HFF-Myc (cell line): ENCODE results near the gene TNNT3.

ENCODE experiments used
- DNase-seq: peaks from one replicate; pipeline ENCODE4 v3.0.0-alpha.2; 2011; ENCODE audit warnings: low read depth; ENCODE audit errors: extremely low read depth
- H3K4me3 ChIP-seq: replicated peaks from 2 replicates; pipeline ENCODE4 v1.5.1; 2011; ENCODE audit warnings: low read depth, mild to moderate bottlenecking, control low read depth, low read length
- CTCF ChIP-seq: IDR thresholded peaks from 2 replicates; pipeline ENCODE4 v1.5.1; 2012; ENCODE audit warnings: mild to moderate bottlenecking, low read depth, low read length, control low read depth; ENCODE audit errors: missing control alignments

Gene TNNT3

DNA sequence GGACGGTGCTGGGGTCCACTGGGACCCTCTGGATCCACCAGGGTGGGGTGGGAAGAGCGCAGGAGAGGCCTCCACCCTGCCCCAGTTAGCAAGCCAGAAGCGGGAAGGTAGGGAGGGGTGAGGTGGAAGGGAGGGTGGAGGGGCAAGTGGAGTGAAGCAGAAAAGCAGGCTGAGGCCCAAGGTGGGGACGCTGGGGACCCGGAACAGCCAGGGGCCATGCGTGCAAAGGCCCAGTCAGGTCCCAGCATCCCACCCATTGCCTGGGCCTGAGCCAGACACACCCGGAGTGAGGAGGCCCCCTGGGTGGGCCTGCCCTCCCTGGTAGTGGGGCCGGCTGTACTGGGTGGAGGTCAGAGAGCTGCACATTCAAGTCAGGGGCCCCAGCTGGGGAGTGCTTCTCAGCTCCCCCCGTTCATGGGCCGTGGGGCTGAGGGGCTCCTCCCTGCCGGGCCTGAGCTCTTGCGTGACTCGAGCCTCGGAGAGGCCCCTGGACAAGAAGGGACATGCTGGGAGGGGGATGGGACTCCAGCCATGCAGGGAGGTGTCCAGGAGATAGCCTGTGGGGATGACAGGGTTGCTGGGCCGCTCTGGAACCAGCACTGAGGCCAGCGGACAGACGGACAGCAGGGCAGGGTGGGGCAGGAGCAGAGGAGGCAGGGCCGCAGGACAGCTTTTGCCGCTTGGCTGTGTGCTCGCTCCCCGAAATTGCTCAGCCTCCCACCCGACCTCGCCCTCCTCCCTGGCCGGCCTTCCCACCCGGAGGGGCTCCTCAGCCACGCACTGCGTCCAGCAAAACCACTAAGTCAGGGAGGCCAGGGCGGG is 7.7 kb downstream of the TNNT3 start:
- DNase-seq, result no peak
- no peak for TF ChIP-seq CTCF
- no peak overlapping the region for H3K4me3 ChIP-seq

DNA sequence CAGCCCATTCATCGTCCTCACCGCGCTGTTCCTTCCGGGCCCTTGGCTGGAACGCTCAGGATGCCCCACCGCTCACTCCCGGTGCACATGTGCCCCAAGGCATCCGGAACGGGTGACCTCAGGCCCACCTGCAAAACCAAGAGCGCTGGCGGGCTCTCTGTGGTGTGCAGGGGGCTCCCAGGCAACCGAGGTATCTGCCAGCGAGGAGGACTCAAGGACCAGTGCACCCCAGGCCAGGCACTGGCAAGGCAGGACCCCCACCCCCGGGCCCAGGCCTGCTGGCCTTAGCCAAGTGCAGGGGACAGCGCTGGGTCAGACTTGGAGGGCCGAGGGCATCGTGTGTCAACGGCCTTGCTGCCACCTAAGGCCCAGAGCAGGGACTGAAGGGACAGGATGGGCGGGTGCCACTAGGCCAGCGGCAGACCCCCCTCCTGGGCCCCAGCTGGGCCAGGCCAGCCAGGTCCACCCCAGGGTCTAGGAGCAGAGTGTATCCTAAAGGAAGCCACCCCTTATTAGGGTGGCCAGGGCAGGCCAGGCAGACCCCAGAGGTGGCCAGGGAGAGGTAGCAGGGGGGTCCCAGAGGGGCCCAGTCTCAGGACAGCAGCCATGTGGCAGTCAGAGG is 8.5 kb downstream of the TNNT3 start:
- H3K4me3 ChIP-seq, result no peak overlapping the region
- no peak for DNase-seq
- no peak for TF ChIP-seq CTCF

- no peak for TF ChIP-seq CTCF
- no peak for DNase-seq
- no peak overlapping the region for H3K4me3 ChIP-seq
Observed at GRCh38 chr11:1928470-1928890, 9.0 kb downstream of the TNNT3 start.

- no peak for TF ChIP-seq CTCF
- no peak overlapping the region for H3K4me3 ChIP-seq
- no peak for DNase-seq
Observed at GRCh38 chr11:1928891-1929541, 9.5 kb downstream of the TNNT3 start.

DNA sequence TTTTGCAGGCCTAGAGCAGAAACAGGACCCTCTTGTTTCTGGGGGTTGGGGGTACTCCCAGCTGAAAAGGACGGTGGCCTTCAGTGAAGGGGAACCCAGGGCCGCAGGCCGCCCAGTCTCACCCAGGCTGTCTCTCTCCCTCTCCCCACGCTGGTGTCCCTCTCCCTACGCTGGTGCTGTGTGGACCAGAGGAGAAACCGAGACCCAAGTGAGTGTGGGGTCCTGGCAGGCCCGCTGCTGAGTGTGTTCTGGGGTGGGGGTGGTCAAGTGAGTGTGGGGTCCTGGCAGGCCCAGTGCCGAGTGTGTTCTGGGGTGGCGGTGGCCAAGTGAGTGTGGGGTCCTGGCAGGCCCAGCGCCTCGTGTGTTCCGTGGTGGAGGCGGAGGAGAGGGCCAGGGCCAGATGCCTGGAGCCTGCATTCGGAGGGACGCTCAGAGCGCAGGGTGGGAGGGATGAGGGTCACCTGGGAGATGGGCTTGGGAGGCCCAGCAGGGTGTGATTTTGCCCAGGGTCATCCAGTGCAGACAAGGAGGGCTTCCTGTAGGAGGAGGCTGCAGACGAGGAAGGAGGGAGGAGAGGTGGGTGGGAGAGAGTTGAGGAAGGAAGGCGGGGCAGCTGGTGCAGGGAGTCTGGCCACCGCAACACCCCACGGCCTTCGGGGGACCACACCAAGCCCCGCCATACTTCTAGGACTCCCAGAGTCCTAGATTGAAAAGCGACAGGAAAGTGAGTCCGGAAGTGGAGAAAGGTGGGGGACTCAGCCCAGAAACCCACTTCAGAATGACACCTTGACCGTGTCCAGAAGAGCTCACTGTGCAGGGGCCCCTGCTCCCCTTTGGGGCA is 10.3 kb downstream of the TNNT3 start:
- no peak for DNase-seq
- no peak overlapping the region for H3K4me3 ChIP-seq
- TF ChIP-seq CTCF, result no peak

DNA sequence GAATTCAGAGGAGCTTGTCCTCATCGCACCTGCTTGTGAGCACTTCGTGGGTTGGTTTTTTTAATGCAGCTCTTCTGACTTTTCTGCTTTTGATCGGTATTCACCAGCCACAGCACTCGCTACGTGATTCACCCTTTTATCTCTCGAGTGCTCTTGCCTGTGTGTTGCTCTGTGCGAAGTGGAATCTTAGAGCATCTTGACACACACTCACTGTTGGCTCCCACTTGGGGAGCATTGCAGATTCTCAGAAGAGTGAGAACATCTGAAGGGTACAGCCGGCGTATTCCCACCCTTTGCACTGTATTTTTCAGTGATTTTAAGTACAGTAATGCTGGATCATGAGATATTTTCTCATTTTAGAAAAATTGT is 10.9 kb downstream of the TNNT3 start:
- no peak for DNase-seq
- H3K4me3 ChIP-seq, result no peak overlapping the region
- no peak for TF ChIP-seq CTCF
